Small intestine (tissue), 7 donors: ENCODE data around the gene HRH2. TPM values are rescaled to one million over a fixed set of nuclear protein-coding genes. Genes with fewer than 3 reads are reported as not detected.

Source experiments
- DNase-seq, 2 donors: peaks; one replicate each; pipeline versions ENCODE4 v3.0.0 to v3.0.0-alpha.2; 2013
- FAIRE-seq: peaks from 2 replicates; lab custom pipeline; 2012; peaks lifted over from hg19 to GRCh38; lab: Jason Lieb, UNC
- H3K27ac ChIP-seq, 3 donors: one replicate each; pipeline ENCODE4 v1.5.1; 2013; ENCODE audit warnings: low read length in 2 of 3, mild to moderate bottlenecking in 2 of 3, control low read depth in 1 of 3, inconsistent platforms in 1 of 3, low read depth in 1 of 3, moderate library complexity in 1 of 3
- H3K27me3 ChIP-seq, 3 donors: one replicate each; pipeline ENCODE4 v1.6.1; 2013; ENCODE audit warnings: low read length in 3 of 3, inconsistent platforms in 1 of 3; ENCODE audit not compliant: control insufficient read depth in 3 of 3, insufficient read depth in 3 of 3
- H3K36me3 ChIP-seq, 3 donors: one replicate each; pipeline ENCODE4 v1.6.1; 2013; ENCODE audit warnings: low read length in 3 of 3, inconsistent platforms in 1 of 3, low read depth in 1 of 3, mild to moderate bottlenecking in 1 of 3, moderate library complexity in 1 of 3; ENCODE audit not compliant: control insufficient read depth in 3 of 3, insufficient read depth in 2 of 3
- H3K4me1 ChIP-seq, 3 donors: one replicate each; pipeline ENCODE4 v1.6.1; 2013; ENCODE audit warnings: low read length in 2 of 3, inconsistent platforms in 1 of 3, low read depth in 1 of 3, mild to moderate bottlenecking in 1 of 3, moderate library complexity in 1 of 3; ENCODE audit not compliant: control insufficient read depth in 3 of 3, insufficient read depth in 2 of 3
- H3K4me3 ChIP-seq, 3 donors: one replicate each; pipeline ENCODE4 v1.5.1; 2013; ENCODE audit warnings: low read length in 3 of 3, control low read depth in 1 of 3, inconsistent platforms in 1 of 3, low read depth in 1 of 3, mild to moderate bottlenecking in 1 of 3, moderate library complexity in 1 of 3
- H3K9me3 ChIP-seq, 2 donors: one replicate each; pipeline ENCODE4 v1.6.1; 2013; ENCODE audit warnings: low read depth in 1 of 2, low read length in 1 of 2; ENCODE audit not compliant: control insufficient read depth in 2 of 2, insufficient read depth in 1 of 2
- WGBS, 3 donors: extraction: QIAGEN DNeasy Blood & Tissue Kit; methylation state at CpG; one replicate each; pipeline ENCODE4 v1.1.7; 2013; 5-methylcytosine and 5-hydroxymethylcytosine counted together
- polyA plus RNA-seq, 4 donors: library from polyadenylated mRNA; stranded (reverse) in 3 of 4; unstranded in 1 of 4; fragments of 200-250 nt in 3 of 4; fragments of 120-200 nt in 1 of 4; gene quantifications; one replicate each; pipeline versions ENCODE4 v1.2.1 to v1.2.3, GENCODE V29; 2013
- donor health status: healthy with polysubstance abuse.
- donor health status: control.
- donor health status: control.
- donor health status: Bipolar disorder and iron deficiency.
- donor health status: healthy.

The HRH2 gene
- polyA plus RNA-seq, 4 donors, result 3.3 to 7.2 (median 6.4) TPM

DNA sequence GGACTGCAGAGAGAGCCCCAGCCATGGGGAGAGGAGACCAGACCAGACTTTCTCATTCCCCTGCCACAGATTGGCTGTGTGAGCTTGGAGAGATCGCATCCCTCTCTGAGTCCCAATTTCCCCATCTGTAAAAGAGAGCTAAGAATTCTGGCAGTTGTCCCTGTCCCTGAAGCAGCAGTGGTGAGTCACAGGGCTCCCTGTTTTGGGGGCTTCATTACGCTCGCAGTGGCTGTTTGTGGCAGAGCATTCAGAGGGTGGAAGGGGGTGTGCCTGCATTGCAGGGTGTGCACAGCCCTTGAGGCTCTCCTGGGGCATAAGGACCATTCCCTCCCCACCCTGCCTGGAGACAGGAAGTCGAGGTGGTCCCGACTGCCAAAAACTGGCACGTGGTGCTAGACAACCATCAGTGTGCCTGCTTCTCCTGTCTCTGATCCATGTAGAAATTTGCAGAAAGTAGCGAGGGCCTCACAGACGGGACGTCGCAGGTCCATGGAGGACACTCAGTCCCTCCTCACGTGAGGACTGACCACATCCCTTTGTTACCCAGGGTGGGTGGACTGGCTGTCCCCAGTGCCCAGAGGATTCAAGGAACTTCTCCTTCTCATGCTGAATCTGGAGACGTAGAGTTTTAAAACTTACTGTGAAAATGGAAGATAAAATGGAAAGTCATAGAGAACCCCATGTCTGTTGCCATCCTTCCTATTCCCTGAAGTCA is 35.3 kb downstream of the HRH2 start:
- Histone ChIP-seq H3K27ac (no peak overlapping the region), H3K9me3 (no peaks in the 10 kb centered on the region), H3K27me3 (no peaks in the 10 kb centered on the region), H3K4me3 (no peak overlapping the region), H3K4me1 (peaks cover 0 to 24% (median 2%) of the 10 kb centered on the region in 3 donors), H3K36me3 (no peaks in the 10 kb centered on the region)
- no peak for DNase-seq
- WGBS, 3 donors, result 68 to 90% (median 83%) methylated on average over 12 of the region's 12 CpGs
- no peak for FAIRE-seq

DNA sequence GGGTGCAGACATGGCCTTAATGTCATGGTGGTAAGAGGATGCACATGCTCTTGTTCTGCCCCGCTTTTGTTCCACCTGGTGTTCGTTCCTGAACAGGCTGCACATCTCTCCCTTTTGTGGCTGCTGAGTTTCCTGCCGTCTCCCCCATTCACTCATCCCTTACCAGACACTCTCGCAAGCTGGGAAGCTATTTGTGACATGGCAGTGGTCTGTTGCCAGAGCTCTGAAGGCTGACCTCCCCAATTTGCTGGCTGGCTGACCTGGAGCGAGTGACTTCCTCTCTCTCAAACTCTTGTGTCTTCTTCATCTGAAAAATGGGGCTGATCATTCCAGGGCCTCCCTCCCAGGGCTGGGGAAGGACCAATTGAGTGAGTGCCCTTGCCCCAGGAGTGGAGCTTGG is 35.9 kb downstream of the HRH2 start:
- Histone ChIP-seq H3K9me3 (no peaks in the 10 kb centered on the region), H3K27me3 (no peaks in the 10 kb centered on the region), H3K4me3 (no peak overlapping the region), H3K27ac (no peak overlapping the region), H3K36me3 (no peaks in the 10 kb centered on the region), H3K4me1 (peaks cover 0 to 24% (median 2%) of the 10 kb centered on the region in 3 donors)
- FAIRE-seq (no peak), DNase-seq (no peak)
- WGBS, 3 donors, result 64 to 89% (median 76%) methylated on average over 5 of the region's 5 CpGs

GRCh38 chr5:175694371-175695160 is 36.7 kb downstream of the HRH2 start:
- Histone ChIP-seq H3K9me3 (no peaks in the 10 kb centered on the region), H3K27ac (no peak overlapping the region), H3K4me3 (no peak overlapping the region), H3K36me3 (no peaks in the 10 kb centered on the region), H3K27me3 (no peaks in the 10 kb centered on the region), H3K4me1 (peaks cover 0 to 24% (median 2%) of the 10 kb centered on the region in 3 donors)
- FAIRE-seq, result no peak
- peak; percentile 64 to 69 for DNase-seq
- 65 to 72% (median 69%) methylated on average over 13 of the region's 13 CpGs for WGBS, 3 donors

GRCh38 chr5:175695161-175696126 is 37.6 kb downstream of the HRH2 start:
- Histone ChIP-seq H3K4me1 (peaks cover 0 to 24% (median 2%) of the 10 kb centered on the region in 3 donors), H3K27ac (peak overlapping the region in 1 of 3 donors; percentile 25), H3K36me3 (no peaks in the 10 kb centered on the region), H3K27me3 (no peaks in the 10 kb centered on the region), H3K9me3 (no peaks in the 10 kb centered on the region), H3K4me3 (no peak overlapping the region)
- no peak for DNase-seq
- no peak for FAIRE-seq
- WGBS, 3 donors, result 78 to 83% (median 81%) methylated on average over 19 of the region's 19 CpGs

GRCh38 chr5:175696139-175696854 is 38.4 kb downstream of the HRH2 start:
- no peaks in the 10 kb centered on the region for H3K27me3 ChIP-seq
- 24 to 31% (median 27%) methylated on average over 16 of the region's 16 CpGs for WGBS, 3 donors
- peak overlapping the region; percentile 22 to 39 (median 25) for H3K27ac ChIP-seq
- H3K4me1 ChIP-seq, result peaks cover 0 to 24% (median 2%) of the 10 kb centered on the region in 3 donors
- FAIRE-seq, result no peak
- no peaks in the 10 kb centered on the region for H3K9me3 ChIP-seq
- peak; percentile 95 to 96 for DNase-seq
- H3K4me3 ChIP-seq, result no peak overlapping the region
- H3K36me3 ChIP-seq, result no peaks in the 10 kb centered on the region

- FAIRE-seq, result no peak
- no peaks in the 10 kb centered on the region for H3K9me3 ChIP-seq
- 68 to 77% (median 70%) methylated on average over 14 of the region's 14 CpGs for WGBS, 3 donors
- DNase-seq, result no peak
- H3K36me3 ChIP-seq, result no peaks in the 10 kb centered on the region
- H3K4me3 ChIP-seq, result no peak overlapping the region
- no peaks in the 10 kb centered on the region for H3K27me3 ChIP-seq
- H3K27ac ChIP-seq, result no peak overlapping the region
- peaks cover 0 to 24% (median 2%) of the 10 kb centered on the region in 3 donors for H3K4me1 ChIP-seq
Measured at GRCh38 chr5:175696855-175697198, 39.0 kb downstream of the HRH2 start.

DNA sequence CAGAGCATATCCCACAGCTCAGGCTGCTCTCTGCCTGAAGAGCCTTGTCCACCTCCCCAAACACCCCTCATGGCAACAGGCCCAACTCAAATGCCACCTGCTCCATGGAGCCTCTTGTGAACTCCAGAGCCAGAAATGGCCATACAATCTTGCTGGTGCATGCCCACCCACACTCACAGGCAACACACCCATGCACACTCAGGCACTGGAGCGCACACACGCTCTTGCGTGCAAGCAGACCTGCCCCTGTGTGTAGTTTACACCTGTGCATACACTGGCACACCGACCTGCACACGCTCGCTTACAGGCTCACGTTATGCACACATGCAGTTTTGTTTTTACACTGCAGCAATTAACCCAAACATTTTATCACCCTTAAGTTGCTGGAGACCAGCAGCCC is 40.0 kb downstream of the HRH2 start:
- no peak for DNase-seq
- peaks cover 0 to 24% (median 2%) of the 10 kb centered on the region in 3 donors for H3K4me1 ChIP-seq
- H3K9me3 ChIP-seq, result no peaks in the 10 kb centered on the region
- no peaks in the 10 kb centered on the region for H3K27me3 ChIP-seq
- H3K4me3 ChIP-seq, result no peak overlapping the region
- FAIRE-seq, result no peak
- no peak overlapping the region for H3K27ac ChIP-seq
- H3K36me3 ChIP-seq, result no peaks in the 10 kb centered on the region
- WGBS, 3 donors, result 89 to 94% (median 94%) methylated on average over 7 of the region's 7 CpGs
